Measurements from ENCODE around the gene MAN1B1. TPM values are rescaled to one million over a fixed set of nuclear protein-coding genes. Genes with fewer than 3 reads are reported as not detected.

MAN1B1 gene
- total RNA-seq, 1 donor: 30.3 TPM

DNA sequence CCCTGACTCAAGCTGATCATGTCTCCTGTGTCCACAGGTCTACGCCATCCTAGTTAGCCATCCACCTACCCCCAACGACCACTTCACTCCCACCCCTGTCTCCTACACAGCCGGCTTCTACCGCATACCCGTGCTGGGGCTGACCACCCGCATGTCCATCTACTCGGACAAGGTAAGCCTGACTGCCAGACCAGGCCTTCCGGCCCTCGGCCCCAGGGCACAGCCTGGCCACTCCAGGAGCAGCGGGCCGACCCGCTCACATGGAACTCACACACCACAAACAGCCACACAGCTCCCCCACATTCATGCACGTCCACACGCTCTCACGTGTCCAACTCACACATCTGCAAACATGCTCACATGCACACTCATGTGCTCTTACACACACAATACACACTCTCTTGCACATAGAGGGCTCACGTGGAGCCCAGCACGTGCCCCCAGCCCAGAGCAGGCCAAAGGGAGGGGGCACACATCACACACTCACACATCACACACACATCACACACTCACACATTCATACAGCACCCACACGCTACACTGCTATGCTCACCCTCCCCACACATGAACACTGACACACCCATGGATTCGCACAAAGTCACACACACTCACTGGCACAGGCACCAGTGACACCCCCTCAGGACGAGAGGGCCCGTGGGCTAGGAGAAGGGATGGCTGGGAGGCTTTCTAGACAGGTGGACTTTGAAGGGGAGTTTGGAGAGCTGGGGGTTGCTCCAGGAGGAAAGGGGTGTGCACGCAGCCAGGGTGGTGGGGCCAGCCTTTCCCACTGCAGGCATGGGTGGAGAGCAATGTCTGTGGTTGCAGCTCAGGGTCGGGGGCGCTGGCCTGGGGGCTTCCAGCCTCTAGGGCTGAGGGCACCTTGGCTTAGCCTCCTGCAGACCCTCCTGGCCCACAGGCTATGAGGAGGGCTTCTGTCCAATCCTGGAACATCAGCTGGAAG, 55.5 kb downstream of the MAN1B1 start:
- H3K9me3 ChIP-seq (ENCODE audit: low read depth, low read length): no peaks in the 10 kb centered on the region
- no peaks in the 10 kb centered on the region for H3K4me1 ChIP-seq (ENCODE audit: insufficient read depth, low read length)
- H3K27me3 ChIP-seq (ENCODE audit: insufficient read depth, low read length): peaks cover 31% of the 10 kb centered on the region
- no peak overlapping the region for H3K4me3 ChIP-seq (ENCODE audit: low read length)

DNA sequence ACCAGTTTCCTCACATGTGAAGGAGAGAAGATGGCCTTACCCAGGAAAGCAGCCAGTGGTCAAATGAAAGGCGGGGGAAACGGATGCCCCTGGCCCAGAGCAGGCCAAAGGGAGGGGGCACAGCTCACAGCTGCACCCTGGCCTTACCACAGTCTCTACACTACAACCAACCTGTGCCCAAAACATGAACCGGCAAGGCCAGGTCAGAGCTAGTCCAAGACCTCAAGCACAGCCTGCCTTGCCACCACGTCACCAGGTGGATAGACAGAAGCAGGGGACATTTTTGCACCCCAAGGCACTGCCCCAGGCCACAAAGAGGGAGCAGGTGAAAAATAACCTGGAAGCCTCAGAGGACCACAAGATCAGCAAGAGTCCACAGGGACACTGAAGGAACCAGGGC, 56.7 kb downstream of the MAN1B1 start:
- Histone ChIP-seq H3K27me3 (ENCODE audit: insufficient read depth, low read length) (peaks cover 19% of the 10 kb centered on the region), H3K4me1 (ENCODE audit: insufficient read depth, low read length) (no peaks in the 10 kb centered on the region), H3K9me3 (ENCODE audit: low read depth, low read length) (no peaks in the 10 kb centered on the region), H3K4me3 (ENCODE audit: low read length) (no peak overlapping the region)

DNA sequence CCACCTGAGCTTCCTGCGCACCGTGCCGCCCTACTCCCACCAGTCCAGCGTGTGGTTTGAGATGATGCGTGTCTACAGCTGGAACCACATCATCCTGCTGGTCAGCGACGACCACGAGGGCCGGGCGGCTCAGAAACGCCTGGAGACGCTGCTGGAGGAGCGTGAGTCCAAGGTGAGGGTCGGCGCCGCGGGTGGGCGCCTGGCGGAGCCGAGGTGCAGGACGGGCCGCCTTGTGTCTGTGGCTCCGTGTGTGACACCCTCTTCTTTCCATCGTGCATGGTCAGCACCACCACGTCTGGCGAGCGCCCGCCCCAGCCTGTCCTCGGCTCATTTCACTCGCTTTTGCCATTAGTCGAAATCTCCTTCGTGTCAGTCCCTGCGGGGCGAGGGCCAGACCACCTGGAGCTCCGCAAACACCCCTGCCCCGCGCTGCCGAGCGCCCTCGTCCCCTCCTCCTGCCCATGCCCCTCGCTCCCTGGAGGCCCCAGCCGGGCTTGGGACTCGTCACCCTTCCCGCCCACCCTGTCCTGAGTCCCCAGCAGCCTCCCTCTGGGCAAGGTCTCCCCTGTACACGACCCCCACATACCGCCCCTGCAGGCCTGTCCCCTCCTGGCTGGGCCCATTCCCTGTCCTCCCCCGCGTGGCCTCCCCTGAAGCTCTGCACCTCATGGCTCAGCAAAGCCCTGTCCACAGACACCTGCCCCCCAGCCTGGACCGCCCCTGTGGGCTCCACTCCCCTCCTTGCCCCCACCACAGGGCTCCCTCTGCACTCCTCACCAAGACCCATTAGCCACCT, 59.1 kb downstream of the MAN1B1 start:
- Histone ChIP-seq H3K9me3 (ENCODE audit: low read depth, low read length) (no peaks in the 10 kb centered on the region), H3K4me3 (ENCODE audit: low read length) (no peak overlapping the region), H3K4me1 (ENCODE audit: insufficient read depth, low read length) (no peaks in the 10 kb centered on the region), H3K27me3 (ENCODE audit: insufficient read depth, low read length) (peaks cover under 1% of the 10 kb centered on the region)

DNA sequence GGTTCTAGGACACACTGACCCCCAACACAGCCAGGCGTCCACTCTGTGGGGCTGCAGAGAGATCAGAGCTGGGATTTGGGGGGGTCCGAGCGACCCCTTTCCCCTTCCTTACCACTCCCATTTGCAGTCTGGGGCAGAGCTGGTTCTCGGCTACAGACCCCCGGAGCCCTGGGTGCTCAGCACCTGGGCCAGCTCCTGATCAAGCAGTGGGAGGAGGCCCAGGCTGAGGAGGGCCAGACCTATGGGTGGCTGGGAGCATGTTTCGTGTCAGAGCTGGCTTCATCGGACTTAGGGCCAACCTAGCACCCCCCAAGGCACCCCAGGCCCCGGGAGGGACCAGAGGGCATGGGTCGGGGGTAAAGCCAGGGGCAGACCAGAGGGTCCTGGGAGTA, 59.7 kb downstream of the MAN1B1 start:
- Histone ChIP-seq H3K4me1 (ENCODE audit: insufficient read depth, low read length) (no peaks in the 10 kb centered on the region), H3K27me3 (ENCODE audit: insufficient read depth, low read length) (no peaks in the 10 kb centered on the region), H3K9me3 (ENCODE audit: low read depth, low read length) (no peaks in the 10 kb centered on the region), H3K4me3 (ENCODE audit: low read length) (no peak overlapping the region)

DNA sequence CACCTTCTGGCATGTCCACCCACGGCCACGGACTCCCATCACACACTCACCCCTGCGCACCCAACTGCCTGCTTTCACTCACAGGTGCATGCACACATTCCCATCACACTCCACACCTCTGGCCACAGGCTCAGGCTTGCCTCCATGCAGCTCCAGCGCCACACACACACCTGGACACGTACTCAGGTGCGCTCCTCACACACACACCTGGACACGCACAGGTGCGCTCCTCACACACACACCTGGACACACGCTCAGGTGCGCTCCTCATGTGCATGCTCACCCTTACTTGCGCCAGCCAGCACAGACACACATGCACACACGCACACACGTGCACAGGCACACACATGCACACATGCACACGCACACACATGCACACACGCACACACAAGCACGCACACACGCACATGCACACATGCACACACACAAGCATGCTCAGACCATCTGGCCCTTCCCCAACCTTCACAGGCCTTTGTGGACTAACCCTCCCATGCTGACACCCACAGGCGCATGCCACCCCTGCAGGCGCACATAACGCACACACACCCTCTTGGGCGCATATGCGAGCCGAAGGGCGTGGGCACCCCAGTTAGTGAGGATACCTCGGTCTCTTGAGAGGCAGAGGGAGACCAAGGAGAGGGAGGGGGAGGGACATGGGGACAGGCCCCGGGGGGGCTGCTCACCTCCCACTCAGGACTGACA, 60.5 kb downstream of the MAN1B1 start:
- Histone ChIP-seq H3K4me3 (ENCODE audit: low read length) (no peak overlapping the region), H3K9me3 (ENCODE audit: low read depth, low read length) (no peaks in the 10 kb centered on the region), H3K4me1 (ENCODE audit: insufficient read depth, low read length) (no peaks in the 10 kb centered on the region), H3K27me3 (ENCODE audit: insufficient read depth, low read length) (no peaks in the 10 kb centered on the region)

DNA sequence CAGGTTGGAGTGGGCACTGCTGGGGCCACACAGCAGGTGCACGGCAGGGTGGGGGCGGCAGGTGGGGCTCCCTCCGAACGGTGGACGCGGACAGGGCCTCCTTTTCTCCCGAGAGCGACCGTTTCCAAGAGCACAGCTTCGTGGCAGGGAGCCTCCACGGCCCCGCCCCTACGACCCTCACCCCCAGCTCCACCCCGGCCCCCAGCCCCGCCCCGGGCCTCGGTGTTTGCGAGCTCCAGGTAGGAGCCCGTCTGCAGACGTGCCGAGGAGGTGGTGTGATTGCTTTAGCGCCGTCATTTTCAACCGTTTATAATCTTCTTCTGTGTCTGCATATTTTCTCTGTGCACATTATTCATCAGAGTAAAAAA, 61.0 kb downstream of the MAN1B1 start:
- H3K4me3 ChIP-seq (ENCODE audit: low read length): no peak overlapping the region
- no peaks in the 10 kb centered on the region for H3K9me3 ChIP-seq (ENCODE audit: low read depth, low read length)
- no peaks in the 10 kb centered on the region for H3K27me3 ChIP-seq (ENCODE audit: insufficient read depth, low read length)
- no peaks in the 10 kb centered on the region for H3K4me1 ChIP-seq (ENCODE audit: insufficient read depth, low read length)

DNA sequence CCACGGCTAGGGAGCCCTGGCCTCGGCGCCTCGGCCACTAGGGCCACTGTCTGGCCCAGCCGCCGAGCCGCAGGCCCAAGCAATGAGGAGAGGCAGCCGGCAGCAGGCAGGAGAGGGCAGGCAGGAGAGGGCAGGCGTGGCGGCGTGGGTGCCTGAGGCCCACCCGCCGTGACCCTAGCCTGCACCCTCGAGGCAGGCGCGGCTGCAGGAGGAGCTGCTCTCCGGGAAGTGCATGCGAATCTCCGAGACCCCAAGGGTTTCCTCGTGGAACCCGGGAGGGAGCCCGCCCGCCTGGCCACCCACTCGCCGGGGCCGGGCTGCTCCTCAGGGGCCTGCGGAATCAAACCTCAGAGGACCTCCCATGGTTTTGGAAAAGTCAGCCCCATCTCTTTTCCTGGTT, 61.5 kb downstream of the MAN1B1 start:
- no peak overlapping the region for H3K4me3 ChIP-seq (ENCODE audit: low read length)
- H3K27me3 ChIP-seq (ENCODE audit: insufficient read depth, low read length): no peaks in the 10 kb centered on the region
- H3K4me1 ChIP-seq (ENCODE audit: insufficient read depth, low read length): no peaks in the 10 kb centered on the region
- H3K9me3 ChIP-seq (ENCODE audit: low read depth, low read length): no peaks in the 10 kb centered on the region

DNA sequence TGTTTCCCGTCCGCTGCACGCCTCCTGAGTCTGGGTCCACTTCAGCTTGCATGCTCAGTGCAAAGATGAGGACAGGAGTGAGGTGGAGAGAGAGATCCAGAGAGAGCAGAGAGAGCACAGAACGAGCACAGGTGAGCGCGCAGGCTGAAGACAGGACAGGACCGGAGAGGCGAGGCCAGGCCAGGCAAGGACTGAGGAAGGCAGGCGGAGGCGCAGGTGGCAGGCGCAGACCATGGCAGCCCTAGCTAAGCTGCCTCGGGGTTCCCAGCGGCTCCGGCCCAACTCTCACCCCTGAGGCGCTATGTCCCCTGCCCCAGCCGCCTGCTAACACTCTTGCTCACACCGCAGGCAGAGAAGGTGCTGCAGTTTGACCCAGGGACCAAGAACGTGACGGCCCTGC, 61.9 kb downstream of the MAN1B1 start:
- H3K9me3 ChIP-seq (ENCODE audit: low read depth, low read length): no peaks in the 10 kb centered on the region
- H3K4me3 ChIP-seq (ENCODE audit: low read length): no peak overlapping the region
- H3K27me3 ChIP-seq (ENCODE audit: insufficient read depth, low read length): no peaks in the 10 kb centered on the region
- no peaks in the 10 kb centered on the region for H3K4me1 ChIP-seq (ENCODE audit: insufficient read depth, low read length)

DNA sequence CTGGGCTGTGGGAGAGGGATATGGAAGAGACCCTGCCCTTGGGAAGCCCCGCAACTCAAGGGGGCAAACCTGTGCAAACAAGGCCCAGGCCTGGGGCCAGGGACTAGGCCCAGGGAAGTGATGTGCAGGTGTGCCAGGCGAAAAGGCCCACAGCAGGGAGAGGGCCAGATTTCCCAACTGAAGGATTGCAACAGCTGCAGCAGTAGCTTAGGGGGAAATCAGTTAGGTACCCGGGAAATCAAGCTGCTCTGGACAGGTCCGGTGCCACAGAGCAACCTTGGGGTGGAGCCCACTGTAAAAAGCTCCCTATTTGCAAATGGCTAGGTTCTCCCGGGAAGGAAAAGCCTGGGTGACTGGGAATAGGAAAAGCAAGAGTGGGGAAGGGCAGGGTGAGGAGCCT, 62.6 kb downstream of the MAN1B1 start:
- Histone ChIP-seq H3K9me3 (ENCODE audit: low read depth, low read length) (no peaks in the 10 kb centered on the region), H3K27me3 (ENCODE audit: insufficient read depth, low read length) (no peaks in the 10 kb centered on the region), H3K4me1 (ENCODE audit: insufficient read depth, low read length) (no peaks in the 10 kb centered on the region)

DNA sequence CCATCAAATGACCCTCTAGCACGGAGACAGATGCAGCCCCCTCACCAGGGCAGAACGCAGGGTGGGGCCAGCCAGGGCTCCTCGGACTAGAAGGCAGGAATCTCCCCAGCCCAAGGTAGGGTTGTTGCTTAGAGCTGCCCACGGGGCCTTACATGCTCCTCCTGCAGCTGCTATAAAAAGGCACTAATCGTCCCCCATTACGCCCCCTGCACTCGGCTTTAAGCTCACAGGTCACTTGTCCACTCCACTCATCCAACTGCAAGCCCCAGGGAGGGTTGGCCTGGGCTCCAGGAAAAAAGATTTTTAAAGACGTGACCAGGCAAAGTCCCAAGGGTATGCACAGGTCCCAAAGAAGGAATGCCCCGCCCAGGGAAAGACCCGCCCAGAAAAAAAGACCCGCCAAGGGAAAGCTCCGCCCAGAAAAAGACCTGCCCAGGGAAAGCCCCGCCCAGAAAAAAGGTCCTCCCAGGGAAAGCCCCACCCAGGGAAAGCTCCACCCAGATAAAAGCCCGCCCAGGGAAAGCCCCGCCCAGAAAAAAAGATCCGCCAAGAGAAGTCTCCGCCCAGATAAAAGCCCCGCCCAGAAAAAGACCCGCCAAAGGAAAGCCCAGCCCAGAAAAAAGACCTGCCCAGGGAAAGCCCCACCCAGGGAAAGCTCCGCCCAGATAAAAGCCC, 63.3 kb downstream of the MAN1B1 start:
- no peaks in the 10 kb centered on the region for H3K9me3 ChIP-seq (ENCODE audit: low read depth, low read length)
- no peak overlapping the region for H3K4me3 ChIP-seq (ENCODE audit: low read length)
- H3K27me3 ChIP-seq (ENCODE audit: insufficient read depth, low read length): no peaks in the 10 kb centered on the region
- H3K4me1 ChIP-seq (ENCODE audit: insufficient read depth, low read length): no peaks in the 10 kb centered on the region

More for the DNA sequence above, 62.6 kb downstream of the MAN1B1 start:
- H3K4me3 ChIP-seq (ENCODE audit: low read length): no peak overlapping the region

DNA sequence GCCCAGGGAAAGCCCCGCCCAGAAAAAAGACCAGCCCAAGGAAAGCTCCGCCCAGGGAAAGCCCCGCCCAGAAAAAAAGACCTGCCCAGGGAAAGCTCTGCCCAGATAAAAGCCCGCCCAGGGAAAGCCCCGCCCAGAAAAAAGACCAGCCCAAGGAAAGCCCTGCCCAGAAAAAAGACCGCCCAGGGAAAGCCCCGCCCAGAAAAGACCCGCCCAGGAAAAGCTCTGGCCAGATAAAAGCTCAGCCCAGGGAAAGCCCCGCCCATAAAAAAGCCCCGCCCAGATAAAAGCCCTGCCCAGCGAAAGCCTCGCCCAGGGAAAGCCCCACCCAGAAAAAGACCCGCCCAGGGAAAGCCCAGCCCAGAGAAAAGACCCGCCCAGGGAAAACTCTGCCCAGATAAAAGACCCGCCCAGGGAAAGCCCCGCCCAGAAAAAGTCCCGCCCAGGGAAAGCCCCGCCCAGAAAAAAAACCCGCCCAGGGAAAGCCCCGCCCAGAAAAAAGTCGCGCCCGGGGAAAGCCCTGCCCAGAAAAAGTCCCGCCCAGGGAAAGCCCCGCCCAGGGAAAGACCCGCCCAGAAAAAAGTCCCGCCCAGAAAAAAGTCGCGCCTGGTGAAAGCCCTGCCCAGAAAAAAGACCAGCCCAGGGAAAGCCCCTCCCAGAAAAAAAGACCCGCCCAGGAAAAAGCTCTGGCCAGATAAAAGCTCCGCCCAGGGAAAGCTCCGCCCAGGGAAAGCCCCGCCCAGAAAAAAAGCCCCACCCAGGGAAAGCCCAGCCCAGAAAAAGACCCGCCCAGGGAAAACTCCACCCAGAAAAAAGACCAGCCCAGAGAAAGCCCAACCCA, 64.1 kb downstream of the MAN1B1 start:
- H3K27me3 ChIP-seq (ENCODE audit: insufficient read depth, low read length): no peaks in the 10 kb centered on the region
- H3K4me1 ChIP-seq (ENCODE audit: insufficient read depth, low read length): no peaks in the 10 kb centered on the region
- H3K9me3 ChIP-seq (ENCODE audit: low read depth, low read length): no peaks in the 10 kb centered on the region
- H3K4me3 ChIP-seq (ENCODE audit: low read length): no peak overlapping the region

DNA sequence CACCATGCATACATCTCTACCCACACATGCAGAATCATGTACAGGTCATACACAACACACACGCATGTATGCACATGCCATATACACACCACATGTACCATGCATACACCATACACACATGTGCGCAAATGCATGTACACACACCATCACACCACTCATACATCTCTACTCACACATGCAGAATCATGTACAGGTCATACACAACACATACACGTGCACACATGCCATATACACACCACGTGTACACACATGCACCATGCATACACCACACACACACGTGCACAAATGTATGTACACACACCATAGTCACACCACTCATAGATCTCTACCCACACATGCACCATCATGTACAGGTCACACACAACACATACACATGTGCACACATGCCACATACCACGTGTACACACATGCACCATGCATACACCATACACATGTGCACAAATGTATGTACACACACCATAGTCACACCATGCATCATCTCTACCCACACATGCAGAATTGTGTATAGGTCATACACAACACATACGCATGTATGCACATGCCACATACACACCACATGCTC, 66.1 kb downstream of the MAN1B1 start:
- H3K4me3 ChIP-seq (ENCODE audit: low read length): no peak overlapping the region
- no peaks in the 10 kb centered on the region for H3K9me3 ChIP-seq (ENCODE audit: low read depth, low read length)
- H3K27me3 ChIP-seq (ENCODE audit: insufficient read depth, low read length): peaks cover 13% of the 10 kb centered on the region
- H3K4me1 ChIP-seq (ENCODE audit: insufficient read depth, low read length): peaks cover 7% of the 10 kb centered on the region

DNA sequence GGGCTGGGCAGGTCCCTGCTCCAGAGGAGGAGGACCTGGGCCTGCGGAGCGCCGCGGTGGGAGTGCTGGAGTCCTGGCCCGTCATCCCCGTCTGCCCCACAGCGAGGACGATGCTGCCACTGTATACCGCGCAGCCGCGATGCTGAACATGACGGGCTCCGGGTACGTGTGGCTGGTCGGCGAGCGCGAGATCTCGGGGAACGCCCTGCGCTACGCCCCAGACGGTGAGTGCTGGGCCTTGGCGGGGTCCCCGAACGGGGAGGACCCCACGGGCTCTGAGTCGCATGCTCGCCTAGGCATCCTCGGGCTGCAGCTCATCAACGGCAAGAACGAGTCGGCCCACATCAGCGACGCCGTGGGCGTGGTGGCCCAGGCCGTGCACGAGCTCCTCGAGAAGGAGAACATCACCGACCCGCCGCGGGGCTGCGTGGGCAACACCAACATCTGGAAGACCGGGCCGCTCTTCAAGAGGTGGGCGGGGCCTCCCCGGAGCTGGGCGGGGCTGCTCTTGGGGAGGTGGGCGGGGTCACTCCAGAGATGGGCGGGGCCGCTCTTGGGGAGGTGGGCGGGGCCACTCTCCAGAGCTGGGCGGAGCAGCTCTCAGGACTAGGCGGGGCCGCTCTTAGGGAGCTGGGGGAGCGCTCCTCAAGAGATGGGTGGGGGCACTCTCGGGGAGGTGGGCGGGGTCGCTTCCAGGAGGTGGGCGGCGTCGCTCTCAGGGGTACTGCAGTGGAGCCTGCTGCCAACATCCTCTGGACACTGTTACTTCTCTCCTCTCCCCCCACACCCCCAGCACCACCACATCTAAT, 70.0 kb downstream of the MAN1B1 start:
- H3K4me3 ChIP-seq (ENCODE audit: low read length): no peak overlapping the region
- H3K27me3 ChIP-seq (ENCODE audit: insufficient read depth, low read length): peaks cover 26% of the 10 kb centered on the region
- peaks cover 7% of the 10 kb centered on the region for H3K4me1 ChIP-seq (ENCODE audit: insufficient read depth, low read length)
- no peaks in the 10 kb centered on the region for H3K9me3 ChIP-seq (ENCODE audit: low read depth, low read length)

All from mononuclear cell (primary cell).